NCI-H128 (cell line): ENCODE results near the gene LARGE1.

Source experiments
- DNase-seq: peaks from one replicate; lab custom pipeline; 2025; ENCODE audit not compliant: unreplicated experiment; lab: John Stamatoyannopoulos, UW

Gene LARGE1

GRCh38 chr22:33451866-33452469, 468.3 kb downstream of the LARGE1 start:
- no peak for DNase-seq

- no peak for DNase-seq
Observed at GRCh38 chr22:33450756-33451155, 469.5 kb downstream of the LARGE1 start.

- no peak for DNase-seq
Observed at GRCh38 chr22:33447733-33448132, 472.5 kb downstream of the LARGE1 start.

- no peak for DNase-seq
Observed at GRCh38 chr22:33443683-33444082, 476.6 kb downstream of the LARGE1 start.

- DNase-seq = no peak
Observed at GRCh38 chr22:33440756-33441155, 479.5 kb downstream of the LARGE1 start.

- DNase-seq = no peak
Observed at GRCh38 chr22:33438273-33438672, 482.0 kb downstream of the LARGE1 start.

GRCh38 chr22:33431300-33431699, 489.0 kb downstream of the LARGE1 start:
- no peak for DNase-seq

- DNase-seq = no peak
Observed at GRCh38 chr22:33429281-33429680, 491.0 kb downstream of the LARGE1 start.

GRCh38 chr22:33427461-33427860, 492.8 kb downstream of the LARGE1 start:
- no peak for DNase-seq

GRCh38 chr22:33426451-33426850, 493.8 kb downstream of the LARGE1 start:
- DNase-seq = no peak

GRCh38 chr22:33421859-33422258, 498.4 kb downstream of the LARGE1 start:
- DNase-seq = no peak

- DNase-seq = no peak
Observed at GRCh38 chr22:33418484-33418883, 501.8 kb downstream of the LARGE1 start.

GRCh38 chr22:33415401-33415800, 504.9 kb downstream of the LARGE1 start:
- DNase-seq = no peak

GRCh38 chr22:33409079-33409478, 511.2 kb downstream of the LARGE1 start:
- no peak for DNase-seq

GRCh38 chr22:33405194-33405593, 515.1 kb downstream of the LARGE1 start:
- DNase-seq = no peak

- DNase-seq = no peak
Observed at GRCh38 chr22:33404723-33405122, 515.6 kb downstream of the LARGE1 start.

GRCh38 chr22:33402325-33402724, 518.0 kb downstream of the LARGE1 start:
- no peak for DNase-seq

- DNase-seq = no peak
Observed at GRCh38 chr22:33401291-33401690, 519.0 kb downstream of the LARGE1 start.

GRCh38 chr22:33400891-33401290, 519.4 kb downstream of the LARGE1 start:
- no peak for DNase-seq

GRCh38 chr22:33400061-33400840, 520.0 kb downstream of the LARGE1 start:
- no peak for DNase-seq

- no peak for DNase-seq
Observed at GRCh38 chr22:33397381-33397907, 522.8 kb downstream of the LARGE1 start.

GRCh38 chr22:33393432-33393831, 526.8 kb downstream of the LARGE1 start:
- DNase-seq = no peak
